PC-9 (cell line): ENCODE data around the gene SND1. TPM values are rescaled to one million over a fixed set of nuclear protein-coding genes. Genes with fewer than 3 reads are reported as not detected.

Experiments
- BruUV-seq: library from RNA; stranded (reverse); fragments of 400-500 nt; replicated peaks from 2 replicates; lab custom pipeline; 2021; lab: Mats Ljungman, UMichigan
- CTCF ChIA-PET: fragments of 300-600 bp; sonication (Branson Sonifier 250); formaldehyde crosslinking; loops from one replicate; lab custom pipeline; 2022; ENCODE audit warnings: antibody characterized with exemption; lab: Charles Lee
- POLR2A ChIA-PET: fragments of 300-600 bp; sonication (Branson Sonifier 250); formaldehyde crosslinking; loops from one replicate; lab custom pipeline; 2022; ENCODE audit warnings: antibody characterized with exemption; ENCODE audit not compliant: unreplicated experiment; lab: Charles Lee
- DNase-seq, 2 experiments: peaks; one replicate each; pipeline versions ENCODE4 v3.0.0 to v3.0.0-alpha.2; 2015 to 2022; ENCODE audit warnings: mixed read lengths in 1 of 2
- H2AFZ ChIP-seq: fragments of 200-600 bp; sonication (generic); 2 replicates; pipeline ENCODE4 v1.8.1; 2017; ENCODE audit warnings: antibody characterized with exemption
- H3F3A ChIP-seq: fragments of 200-600 bp; sonication (generic); 2 replicates; pipeline ENCODE4 v1.8.1; 2017; ENCODE audit warnings: antibody characterized with exemption, mild to moderate bottlenecking, low read depth; ENCODE audit not compliant: insufficient read depth
- H3K27ac ChIP-seq: fragments of 200-600 bp; sonication (generic); 2 replicates; pipeline ENCODE4 v1.6.1; 2016; ENCODE audit warnings: mixed run types
- H3K27me3 ChIP-seq: fragments of 200-600 bp; sonication (generic); 2 replicates; pipeline ENCODE4 v1.6.1; 2016; ENCODE audit warnings: low read depth, mixed run types; ENCODE audit not compliant: insufficient read depth
- H3K36me3 ChIP-seq: fragments of 200-600 bp; sonication (generic); 2 replicates; pipeline ENCODE4 v1.6.1; 2016; ENCODE audit warnings: low read depth, mixed run types
- H3K4me1 ChIP-seq: fragments of 200-600 bp; sonication (generic); replicated peaks from 2 replicates; pipeline ENCODE4 v1.6.1; 2016; ENCODE audit warnings: mixed run types; ENCODE audit not compliant: insufficient read depth
- H3K4me2 ChIP-seq: fragments of 200-600 bp; sonication (generic); 2 replicates; pipeline ENCODE4 v1.6.1; 2017; ENCODE audit warnings: mixed run types
- H3K4me3 ChIP-seq: fragments of 200-600 bp; sonication (generic); 2 replicates; pipeline ENCODE4 v1.6.1; 2016; ENCODE audit warnings: mixed run types
- H3K79me2 ChIP-seq: fragments of 200-600 bp; sonication (generic); 2 replicates; pipeline ENCODE4 v1.6.1; 2017; ENCODE audit warnings: low read depth, mixed run types
- H3K9me2 ChIP-seq: fragments of 200-600 bp; sonication (generic); 2 replicates; pipeline ENCODE4 v1.8.1; 2017; ENCODE audit warnings: mild to moderate bottlenecking; ENCODE audit not compliant: insufficient read depth
- H3K9me3 ChIP-seq: fragments of 200-600 bp; sonication (generic); 2 replicates; pipeline ENCODE4 v1.8.1; 2016; ENCODE audit warnings: low read depth; ENCODE audit not compliant: insufficient read depth
- H4K20me1 ChIP-seq: fragments of 200-600 bp; sonication (generic); 2 replicates; pipeline ENCODE4 v1.8.1; 2017; ENCODE audit not compliant: insufficient read depth
- EZH2 ChIP-seq: fragments of 200-600 bp; sonication (generic); IDR thresholded peaks from 2 replicates; pipeline ENCODE4 v1.8.0; 2017; ENCODE audit warnings: antibody characterized with exemption, low read depth
- intact Hi-C: fragments of 100-400 bp; cut with micrococcal nuclease; formaldehyde crosslinking; loops from one replicate; pipeline ENCODE4 v1.10.0; 2022; ENCODE audit not compliant: unreplicated experiment
- total RNA-seq: library from RNA; stranded (reverse); gene quantifications from 2 replicates; pipeline ENCODE4 v1.2.3, GENCODE V29; 2021
- TF ChIP-seq, protein P1 (sequence below): fragments of 200-600 bp; sonication (generic); conservative IDR thresholded peaks from 2 replicates; pipeline ENCODE4 v1.6.1; 2017; ENCODE audit warnings: mixed run types, antibody characterized with exemption, mild to moderate bottlenecking, moderate library complexity

SND1 gene
- total RNA-seq, 1 experiment from 2014 or later, result 273 TPM

DNA sequence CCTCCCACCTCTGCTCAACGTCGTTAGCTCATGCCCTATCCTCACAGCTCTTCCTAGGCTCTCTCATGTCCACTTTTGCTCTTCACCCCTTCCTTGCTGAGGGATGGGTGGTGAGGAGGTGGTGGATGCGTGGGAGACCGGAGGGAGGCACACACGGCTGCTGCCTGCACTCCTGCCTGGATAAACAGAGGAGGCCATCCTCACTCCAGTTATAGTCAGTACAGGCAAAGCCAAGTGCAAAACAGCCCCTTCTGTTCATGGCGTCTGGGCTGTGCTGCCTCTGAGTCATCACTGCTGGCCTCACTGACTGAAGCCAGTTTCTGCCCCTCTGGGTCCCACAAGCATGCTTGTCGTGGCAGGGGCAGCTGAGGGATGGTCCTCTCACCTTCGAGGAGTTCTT, 411.1 kb downstream of the SND1 start:
- no TSS peak for BruUV-seq
- H2AFZ ChIP-seq, result no peak overlapping the region
- CTCF ChIA-PET, result no interaction called here
- intact Hi-C loops, result no loop called here
- no peaks in the 10 kb centered on the region for H3K9me2 ChIP-seq
- no peak for TF ChIP-seq EZH2
- TF ChIP-seq, protein P1, sequence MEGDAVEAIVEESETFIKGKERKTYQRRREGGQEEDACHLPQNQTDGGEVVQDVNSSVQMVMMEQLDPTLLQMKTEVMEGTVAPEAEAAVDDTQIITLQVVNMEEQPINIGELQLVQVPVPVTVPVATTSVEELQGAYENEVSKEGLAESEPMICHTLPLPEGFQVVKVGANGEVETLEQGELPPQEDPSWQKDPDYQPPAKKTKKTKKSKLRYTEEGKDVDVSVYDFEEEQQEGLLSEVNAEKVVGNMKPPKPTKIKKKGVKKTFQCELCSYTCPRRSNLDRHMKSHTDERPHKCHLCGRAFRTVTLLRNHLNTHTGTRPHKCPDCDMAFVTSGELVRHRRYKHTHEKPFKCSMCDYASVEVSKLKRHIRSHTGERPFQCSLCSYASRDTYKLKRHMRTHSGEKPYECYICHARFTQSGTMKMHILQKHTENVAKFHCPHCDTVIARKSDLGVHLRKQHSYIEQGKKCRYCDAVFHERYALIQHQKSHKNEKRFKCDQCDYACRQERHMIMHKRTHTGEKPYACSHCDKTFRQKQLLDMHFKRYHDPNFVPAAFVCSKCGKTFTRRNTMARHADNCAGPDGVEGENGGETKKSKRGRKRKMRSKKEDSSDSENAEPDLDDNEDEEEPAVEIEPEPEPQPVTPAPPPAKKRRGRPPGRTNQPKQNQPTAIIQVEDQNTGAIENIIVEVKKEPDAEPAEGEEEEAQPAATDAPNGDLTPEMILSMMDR, result no peak
- no peaks in the 10 kb centered on the region for H3K4me1 ChIP-seq
- DNase-seq, result no peak
- POLR2A ChIA-PET, result no interaction called here
- no peaks in the 10 kb centered on the region; the same call in 1 of the 2 replicates for H4K20me1 ChIP-seq
- H3K27me3 ChIP-seq, result no peaks in the 10 kb centered on the region
- H3F3A ChIP-seq, result no peaks in the 10 kb centered on the region
- H3K9me3 ChIP-seq, result no peaks in the 10 kb centered on the region
- no peaks in the 10 kb centered on the region for H3K79me2 ChIP-seq
- H3K4me3 ChIP-seq, result no peak overlapping the region
- H3K4me2 ChIP-seq, result no peak overlapping the region
- H3K36me3 ChIP-seq, result no peaks in the 10 kb centered on the region
- H3K27ac ChIP-seq, result no peak overlapping the region

DNA sequence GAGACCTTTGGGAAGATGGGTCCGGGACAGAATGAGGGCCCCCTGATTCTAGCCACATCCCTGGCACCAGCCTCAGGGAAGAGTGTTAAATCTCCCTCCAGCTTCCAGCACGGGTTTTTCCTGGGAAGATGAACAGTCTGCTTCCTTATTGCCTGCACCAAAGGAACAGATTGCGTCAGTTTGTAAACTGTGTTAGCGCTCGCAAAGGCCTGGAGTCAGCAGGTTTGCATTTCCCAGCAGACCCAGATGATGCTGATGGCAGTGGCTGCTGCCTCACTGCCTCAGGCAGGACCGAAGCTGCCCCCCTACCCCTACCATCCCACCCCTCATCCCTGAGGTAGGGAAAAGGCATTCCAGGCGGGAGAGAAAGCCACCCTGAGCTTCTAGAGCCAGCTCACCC, 413.9 kb downstream of the SND1 start:
- H3K9me2 ChIP-seq, result no peaks in the 10 kb centered on the region
- BruUV-seq, result no TSS peak
- no peak overlapping the region for H2AFZ ChIP-seq
- TF ChIP-seq EZH2, result no peak
- TF ChIP-seq, protein P1, result no peak
- no peaks in the 10 kb centered on the region for H3K79me2 ChIP-seq
- no peaks in the 10 kb centered on the region for H3K4me1 ChIP-seq
- no peak overlapping the region for H3K4me3 ChIP-seq
- H3K27ac ChIP-seq, result no peak overlapping the region
- no peak overlapping the region for H3K4me2 ChIP-seq
- H3F3A ChIP-seq, result no peaks in the 10 kb centered on the region
- no peaks in the 10 kb centered on the region for H3K36me3 ChIP-seq
- DNase-seq, result no peak
- H3K27me3 ChIP-seq, result no peaks in the 10 kb centered on the region
- H4K20me1 ChIP-seq, result no peaks in the 10 kb centered on the region
- H3K9me3 ChIP-seq, result no peaks in the 10 kb centered on the region
- intact Hi-C loops, result no loop called here
- ChIA-PET CTCF (no interaction called here), POLR2A (no interaction called here)

GRCh38 chr7:128066395-128066794, 414.4 kb downstream of the SND1 start:
- no peak for DNase-seq
- Histone ChIP-seq H3F3A (no peaks in the 10 kb centered on the region), H3K9me2 (no peaks in the 10 kb centered on the region), H3K4me1 (no peaks in the 10 kb centered on the region), H3K4me3 (no peak overlapping the region), H3K79me2 (no peaks in the 10 kb centered on the region), H3K27ac (no peak overlapping the region), H4K20me1 (no peaks in the 10 kb centered on the region), H3K27me3 (no peaks in the 10 kb centered on the region), H2AFZ (no peak overlapping the region), H3K9me3 (no peaks in the 10 kb centered on the region), H3K4me2 (no peak overlapping the region), H3K36me3 (no peaks in the 10 kb centered on the region)
- ChIA-PET POLR2A (no interaction called here), CTCF (no interaction called here)
- intact Hi-C loops, result no loop called here
- TF ChIP-seq, protein P1, result no peak
- no peak for TF ChIP-seq EZH2
- BruUV-seq, result no TSS peak
